T-helper 2 cell (primary cell): ENCODE data around the gene TKT.

Experiments used
- DNase-seq, 5 experiments: peaks; one replicate each; pipeline versions ENCODE4 v3.0.0 to v3.0.0-alpha.2; 2012 to 2022

TKT gene

DNA sequence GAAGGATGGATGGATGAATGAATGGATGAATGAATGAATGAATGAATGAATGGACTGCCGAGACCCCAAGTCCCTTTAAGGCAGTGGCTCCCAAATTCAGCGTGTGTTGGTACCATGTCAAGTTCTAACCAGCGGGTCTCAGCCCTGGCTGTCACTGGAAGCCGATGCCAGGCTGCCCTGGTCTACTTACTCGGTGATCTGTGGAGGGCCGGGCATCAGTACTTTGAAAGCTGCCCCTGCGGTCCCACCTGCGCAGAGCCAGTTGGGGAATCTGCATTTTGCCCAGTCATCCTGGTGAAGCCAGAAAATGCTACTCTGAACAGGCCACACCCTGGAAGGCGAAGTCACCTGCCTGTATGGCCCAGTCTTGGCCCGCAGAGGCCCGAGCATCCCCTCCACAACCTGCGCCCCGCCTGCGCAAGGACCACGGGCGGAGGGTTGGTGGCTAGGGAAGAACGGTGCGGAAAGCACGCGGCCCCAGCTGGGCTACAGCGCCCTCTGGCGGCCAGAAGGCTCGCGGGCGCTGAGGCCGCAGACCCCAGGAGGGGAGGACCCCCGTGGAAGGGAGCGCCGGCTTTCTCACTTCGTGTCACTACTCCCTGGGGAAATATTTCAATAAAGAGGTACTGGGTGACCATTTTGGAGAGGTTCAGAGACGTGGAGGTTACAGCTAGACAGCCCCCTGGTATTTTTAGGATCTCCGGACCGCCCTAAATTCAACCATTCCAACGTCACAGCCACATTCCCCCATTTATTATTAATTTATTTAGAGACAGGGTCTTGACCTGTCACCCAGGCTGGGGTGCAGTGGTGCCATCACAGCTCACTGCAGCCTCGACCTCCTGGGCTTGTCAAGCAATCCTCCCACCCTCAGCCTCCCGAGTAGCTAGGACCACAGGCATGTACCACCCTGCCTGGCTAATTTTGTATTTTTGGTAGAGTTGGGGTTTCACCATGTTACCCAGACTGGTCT, 59.9 kb downstream of the TKT start:
- DNase-seq = peak; percentile 23 to 59 (median 39)

DNA sequence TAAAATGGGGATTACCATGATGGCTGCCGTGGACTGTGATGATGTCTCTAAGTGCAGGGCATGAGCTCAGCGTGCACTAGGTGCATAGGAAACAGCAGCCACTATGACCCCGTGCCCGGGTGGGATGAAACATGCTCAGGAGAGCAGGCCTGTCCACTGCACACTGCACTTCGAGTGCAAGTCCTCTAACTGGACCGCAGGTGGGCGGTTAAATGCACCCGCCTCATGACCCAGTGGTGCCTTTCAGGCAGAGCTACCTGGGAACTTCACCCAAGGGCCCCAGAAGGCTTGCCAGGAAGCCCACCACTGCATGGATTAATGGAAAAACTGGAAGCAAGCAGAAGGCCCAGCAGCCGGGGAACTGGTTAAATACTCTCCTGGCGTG, 60.8 kb downstream of the TKT start:
- no peak for DNase-seq

DNA sequence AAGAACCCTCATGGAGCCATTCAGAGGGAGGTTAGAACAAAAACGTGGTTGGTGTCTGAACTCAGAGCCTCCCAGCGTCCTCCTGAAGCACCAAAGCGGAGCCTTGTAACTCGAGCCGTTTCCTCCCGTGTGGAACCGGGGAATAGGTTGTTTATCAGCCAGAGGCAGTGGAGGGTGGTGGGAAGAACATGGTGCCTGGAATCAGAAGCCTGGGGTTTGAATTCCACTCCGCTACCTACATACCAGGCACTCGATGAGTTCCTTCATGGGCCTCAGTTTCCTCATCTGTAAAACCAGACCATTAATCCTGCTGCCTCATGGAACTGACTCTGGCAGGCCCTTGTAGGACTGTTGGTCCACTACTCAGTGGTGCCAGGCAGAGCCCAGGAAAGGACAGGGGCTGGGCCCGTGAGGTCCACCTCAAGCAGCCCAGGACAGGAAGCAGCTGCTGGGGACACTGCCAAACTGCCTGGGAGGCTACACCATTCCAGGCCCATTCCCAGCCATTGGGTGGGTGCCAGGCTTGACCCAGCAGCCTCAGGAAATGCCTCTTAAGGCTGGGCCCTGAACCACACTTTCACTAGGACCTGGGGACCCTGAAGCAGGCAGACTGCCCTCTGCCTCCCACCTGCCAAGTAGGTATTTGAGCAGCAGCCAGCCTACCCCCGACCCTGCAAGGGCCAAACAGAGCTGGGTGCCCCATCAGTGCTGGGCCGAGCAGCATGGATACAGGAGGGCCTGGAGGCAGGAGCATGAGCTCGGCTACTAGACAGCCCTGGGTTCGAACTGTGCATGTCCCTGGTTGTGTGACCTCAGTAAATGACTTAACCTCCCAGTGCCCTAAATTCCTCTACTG, 61.4 kb downstream of the TKT start:
- DNase-seq = no peak

DNA sequence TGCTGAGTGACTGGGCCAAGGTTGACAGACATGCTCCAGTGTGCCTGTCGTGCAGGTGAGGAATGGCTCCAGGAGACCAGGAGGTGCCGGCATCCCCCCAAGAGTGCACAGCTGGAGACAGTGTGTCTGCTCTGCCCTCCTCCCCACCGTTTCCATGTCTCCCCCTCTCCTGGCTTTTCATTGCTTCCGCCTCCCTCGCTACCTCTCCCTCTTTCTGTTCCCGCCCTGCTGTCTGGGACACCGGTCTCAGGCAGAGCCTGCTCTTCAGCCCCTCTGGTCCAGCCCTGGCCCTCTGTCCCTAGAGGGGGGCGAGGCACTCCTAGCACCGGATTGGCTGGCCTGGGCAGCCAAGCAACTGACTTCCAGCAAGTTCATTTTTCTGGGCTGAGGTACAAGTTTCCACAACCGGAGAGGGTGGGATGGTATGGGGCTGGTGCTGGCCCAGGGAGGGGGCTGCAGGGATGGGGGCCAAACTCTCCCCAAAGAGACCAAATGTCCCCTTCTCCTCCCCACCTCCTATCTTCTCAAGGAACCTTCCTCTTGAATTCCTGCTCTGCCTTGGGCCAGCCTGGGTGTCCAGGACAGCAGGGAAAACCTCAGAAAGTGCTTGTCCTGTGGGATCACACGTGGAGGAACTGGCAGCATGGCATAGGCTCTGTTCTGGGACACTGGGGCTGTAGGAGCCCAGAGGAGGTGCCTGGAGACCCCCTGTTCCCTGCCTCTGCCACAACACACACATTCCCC, 62.2 kb downstream of the TKT start:
- DNase-seq = no peak

DNA sequence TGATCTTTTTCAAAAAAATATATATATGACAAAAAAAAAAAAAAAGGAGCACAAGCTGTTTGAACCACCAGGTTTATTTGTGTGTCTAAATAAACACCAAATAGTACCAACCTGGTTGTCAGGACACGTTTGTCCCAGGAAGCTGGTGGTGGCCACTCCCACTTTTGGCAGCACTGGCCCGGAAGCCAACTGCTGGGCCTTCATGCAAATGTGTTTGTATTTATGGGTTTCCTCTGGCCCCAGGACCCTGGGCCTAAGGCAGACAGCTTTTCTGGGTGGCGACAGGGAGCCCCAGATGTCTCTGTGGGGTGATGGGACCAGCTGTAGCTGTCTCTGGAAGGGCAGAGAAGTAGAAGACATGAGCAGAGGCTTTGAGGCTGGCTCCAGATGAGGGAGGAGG, 63.2 kb downstream of the TKT start:
- no peak for DNase-seq

DNA sequence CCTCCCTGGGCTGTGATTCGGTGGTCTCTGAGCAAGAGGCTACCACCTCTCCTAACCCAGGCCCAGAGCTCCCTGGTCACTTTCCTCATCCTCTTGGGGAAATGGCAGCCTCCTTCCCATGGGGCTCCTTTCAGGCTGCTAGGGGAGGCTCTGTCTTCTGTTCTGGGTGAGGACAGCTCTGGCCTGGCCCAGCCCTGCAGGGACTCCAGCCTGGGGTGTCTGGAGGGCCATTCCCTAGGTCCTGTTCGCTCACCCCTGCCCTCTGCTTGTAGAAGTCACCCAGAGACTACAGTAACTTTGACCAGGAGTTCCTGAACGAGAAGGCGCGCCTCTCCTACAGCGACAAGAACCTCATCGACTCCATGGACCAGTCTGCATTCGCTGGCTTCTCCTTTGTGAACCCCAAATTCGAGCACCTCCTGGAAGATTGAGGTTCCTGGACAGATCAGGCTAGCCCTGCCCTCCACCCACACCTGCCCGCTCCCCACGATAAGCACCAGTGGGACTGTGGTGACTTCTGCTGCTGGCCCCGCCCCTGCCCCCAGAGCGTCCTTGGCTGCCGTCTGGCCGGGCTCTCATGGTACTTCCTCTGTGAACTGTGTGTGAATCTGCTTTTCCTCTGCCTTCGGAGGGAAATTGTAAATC, 63.9 kb downstream of the TKT start:
- DNase-seq = no peak

DNA sequence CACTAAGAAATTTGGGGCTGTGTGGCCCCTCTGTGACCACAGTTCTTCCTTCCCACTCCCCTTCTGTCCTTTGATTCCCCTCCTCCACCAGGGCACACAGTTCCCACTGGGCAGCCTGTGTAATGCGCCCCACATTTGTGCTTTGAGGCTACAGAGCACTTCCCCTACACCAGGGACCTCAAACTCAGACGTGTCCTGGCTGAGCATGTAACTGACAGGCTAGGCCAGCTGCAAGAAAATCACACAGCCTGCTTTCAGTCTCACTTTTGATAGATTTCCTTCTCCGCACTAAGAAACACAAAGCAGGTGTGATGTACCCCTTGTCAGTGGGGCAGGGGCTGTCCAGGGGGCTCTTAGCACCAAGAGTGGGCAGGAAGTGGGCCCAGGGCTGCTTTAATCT, 65.2 kb downstream of the TKT start:
- DNase-seq = no peak

DNA sequence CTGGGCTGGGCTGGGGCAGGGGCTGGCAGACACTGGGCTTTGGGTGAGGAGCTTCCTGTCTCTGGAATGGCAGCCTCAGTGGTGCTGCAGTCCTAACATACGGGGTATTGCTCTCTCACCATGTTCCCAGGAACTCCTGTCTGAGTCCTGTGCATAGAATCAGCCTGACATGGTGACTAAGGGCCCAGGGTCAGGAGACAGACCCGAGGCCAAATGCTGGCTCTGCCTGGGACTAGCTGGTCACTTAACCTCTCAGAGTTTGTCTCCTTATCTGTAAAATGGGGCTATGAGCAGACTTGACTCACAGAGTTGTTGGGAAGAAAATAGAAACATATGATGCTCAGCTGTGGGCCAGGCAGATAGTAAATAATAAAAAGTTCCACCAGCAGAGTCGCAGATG, 66.5 kb downstream of the TKT start:
- DNase-seq = no peak

DNA sequence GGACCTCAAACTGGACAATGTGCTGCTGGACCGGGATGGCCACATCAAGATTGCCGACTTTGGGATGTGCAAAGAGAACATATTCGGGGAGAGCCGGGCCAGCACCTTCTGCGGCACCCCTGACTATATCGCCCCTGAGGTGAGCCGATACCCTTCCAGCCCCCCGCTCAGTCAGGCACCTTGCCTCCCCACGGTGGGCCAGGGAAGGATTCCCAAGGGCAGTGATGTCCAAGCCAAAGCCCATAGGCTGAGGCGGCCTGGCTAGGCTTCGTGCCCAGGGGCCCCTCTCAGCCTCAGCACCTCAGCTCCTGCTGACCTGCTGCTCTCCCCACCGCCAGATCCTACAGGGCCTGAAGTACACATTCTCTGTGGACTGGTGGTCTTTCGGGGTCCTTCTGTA, 67.1 kb downstream of the TKT start:
- DNase-seq = no peak

DNA sequence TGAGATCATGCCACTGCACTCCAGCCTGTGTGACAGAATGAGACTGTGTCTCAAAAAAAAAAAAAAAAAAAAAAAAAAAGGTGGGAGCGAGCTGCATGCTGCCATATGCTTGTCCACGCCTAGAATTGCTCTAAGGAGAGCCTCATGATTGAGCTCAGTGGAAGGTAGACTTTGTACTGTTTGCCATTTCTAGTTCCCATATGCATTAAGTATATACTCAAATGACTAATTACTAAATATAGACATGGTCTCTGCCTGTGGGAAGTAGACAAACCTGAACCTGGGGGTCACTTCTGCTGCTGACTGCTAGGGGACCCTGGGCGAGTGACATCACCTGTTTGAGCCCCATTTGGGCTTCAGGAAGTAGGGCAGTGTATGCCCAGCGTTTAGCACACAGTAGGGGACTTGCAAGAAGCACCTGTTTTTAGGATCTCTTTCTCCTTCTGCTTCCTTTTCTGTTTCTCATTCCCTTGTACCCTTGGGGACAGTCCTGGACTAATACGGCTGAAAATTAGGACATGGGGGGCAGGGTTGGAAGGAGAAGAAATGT, 67.6 kb downstream of the TKT start:
- DNase-seq = no peak

DNA sequence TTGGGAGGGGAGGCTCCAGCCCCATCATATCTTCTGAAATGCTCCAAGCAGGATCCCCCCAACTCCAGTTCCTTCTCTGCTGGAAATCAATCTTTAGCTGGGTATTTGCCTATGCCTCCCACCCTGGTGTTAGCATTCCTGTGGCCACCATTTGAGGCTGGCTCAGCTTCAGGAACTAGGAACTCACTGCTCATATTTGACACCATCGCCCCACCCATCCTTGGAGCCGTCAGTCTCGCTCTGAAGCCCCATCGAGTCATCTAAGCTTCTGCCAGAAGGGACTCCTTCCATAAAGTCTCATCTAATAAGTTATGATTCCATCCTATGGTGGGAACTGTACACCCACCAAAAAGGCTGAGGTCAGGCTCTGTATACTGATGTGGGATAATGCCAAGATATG, 68.4 kb downstream of the TKT start:
- DNase-seq = no peak

DNA sequence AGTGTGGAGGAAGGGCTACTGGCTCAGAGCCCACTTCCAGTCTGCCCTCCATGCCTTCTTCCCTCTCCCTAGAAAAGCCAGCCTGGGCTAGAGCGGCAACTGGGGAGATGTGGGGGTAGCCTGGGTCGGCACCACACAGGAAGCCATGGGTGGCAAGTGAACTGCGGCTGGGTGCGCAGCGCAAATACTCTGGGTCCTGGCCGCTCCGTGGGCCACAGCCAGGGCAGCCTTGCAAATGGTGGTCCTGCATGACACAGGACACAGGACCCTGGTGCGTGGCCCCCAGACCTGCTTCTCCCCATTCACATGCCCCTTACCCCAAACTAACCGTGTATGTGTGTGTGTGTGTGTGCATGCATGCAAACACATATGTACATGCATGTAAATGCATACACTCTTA, 69.1 kb downstream of the TKT start:
- no peak for DNase-seq

DNA sequence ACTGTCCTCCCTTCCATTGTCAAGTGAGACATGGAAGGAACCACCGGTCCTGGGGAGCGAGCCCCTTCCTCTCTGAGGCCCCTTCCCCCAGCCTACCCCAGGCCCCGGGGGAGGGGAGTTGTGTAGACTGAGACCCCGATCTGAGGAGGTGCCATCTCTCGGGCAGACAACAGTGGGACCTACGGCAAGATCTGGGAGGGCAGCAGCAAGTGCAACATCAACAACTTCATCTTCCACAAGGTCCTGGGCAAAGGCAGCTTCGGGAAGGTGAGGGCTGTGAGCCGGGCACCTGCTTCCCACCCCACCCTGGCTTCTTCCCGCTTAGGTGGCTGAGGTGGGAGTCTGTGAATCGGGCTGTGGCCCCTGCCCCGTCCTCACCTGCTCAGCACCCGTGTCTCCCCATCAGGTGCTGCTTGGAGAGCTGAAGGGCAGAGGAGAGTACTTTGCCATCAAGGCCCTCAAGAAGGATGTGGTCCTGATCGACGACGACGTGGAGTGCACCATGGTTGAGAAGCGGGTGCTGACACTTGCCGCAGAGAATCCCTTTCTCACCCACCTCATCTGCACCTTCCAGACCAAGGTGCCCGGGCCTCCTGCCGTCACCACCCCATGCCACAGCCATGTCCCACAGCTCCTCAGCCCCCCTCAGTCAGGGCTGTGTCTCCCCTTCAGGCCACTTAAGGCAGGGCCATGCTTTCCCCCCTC, 69.9 kb downstream of the TKT start:
- DNase-seq = no peak

DNA sequence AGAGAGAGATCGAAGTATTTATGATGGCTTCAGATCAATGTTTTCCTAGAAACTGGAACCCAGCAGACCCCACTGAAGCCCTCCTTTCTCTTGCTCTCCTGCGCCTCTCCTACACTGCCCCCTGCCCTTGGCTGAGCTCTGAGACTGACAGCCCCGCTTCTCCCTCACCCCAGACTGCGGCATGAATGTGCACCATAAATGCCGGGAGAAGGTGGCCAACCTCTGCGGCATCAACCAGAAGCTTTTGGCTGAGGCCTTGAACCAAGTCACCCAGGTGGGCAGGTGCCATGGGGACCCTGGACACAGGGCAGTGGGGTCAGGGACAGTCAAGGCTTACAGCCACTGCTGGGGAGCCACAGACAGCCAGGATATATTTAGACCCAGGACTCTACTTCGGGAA, 71.1 kb downstream of the TKT start:
- no peak for DNase-seq

DNA sequence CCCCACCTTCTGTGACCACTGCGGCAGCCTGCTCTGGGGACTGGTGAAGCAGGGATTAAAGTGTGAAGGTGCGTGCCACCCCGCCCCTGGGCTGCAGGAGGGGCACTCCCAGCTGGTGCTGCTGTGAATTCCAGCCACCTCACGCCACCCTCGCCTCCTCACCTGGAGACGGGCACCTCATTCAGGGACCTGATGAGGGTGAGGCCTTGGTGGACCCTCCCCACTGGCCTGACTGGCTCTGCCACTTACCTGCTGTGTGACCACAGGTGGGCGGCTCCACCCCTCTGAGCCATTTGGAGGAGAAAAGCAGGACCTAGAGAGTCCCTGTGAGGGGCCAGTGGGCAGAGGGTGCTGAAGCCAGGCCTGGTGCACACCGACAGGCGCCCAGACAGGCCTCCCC, 72.3 kb downstream of the TKT start:
- no peak for DNase-seq

DNA sequence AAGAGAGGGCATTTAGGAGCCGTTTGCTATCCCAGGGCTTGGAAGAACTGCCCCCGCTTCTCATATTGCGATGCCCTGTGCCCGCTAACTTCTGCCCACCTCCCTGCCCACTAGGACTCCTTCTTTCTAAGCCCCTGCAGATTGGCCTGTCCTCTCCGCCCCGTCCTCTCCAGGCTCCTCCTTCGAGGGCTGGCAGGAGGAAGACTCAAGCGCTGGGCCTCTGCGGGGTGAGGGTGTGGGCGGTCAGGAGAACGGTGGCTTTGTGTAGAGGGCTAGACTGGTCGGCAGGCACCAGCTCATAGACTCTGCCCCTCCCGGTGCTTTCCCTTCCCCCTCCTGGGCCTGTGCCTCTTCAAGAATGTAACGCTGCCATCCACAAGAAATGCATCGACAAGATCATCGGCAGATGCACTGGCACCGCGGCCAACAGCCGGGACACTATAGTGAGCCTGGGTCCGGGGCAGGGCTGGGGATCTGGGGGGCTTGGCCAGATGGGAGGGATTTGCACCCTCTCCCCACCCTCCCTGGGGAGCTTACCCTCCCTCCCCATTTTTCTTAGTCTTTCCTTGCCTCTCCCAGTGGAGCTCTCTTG, 73.0 kb downstream of the TKT start:
- no peak for DNase-seq

DNA sequence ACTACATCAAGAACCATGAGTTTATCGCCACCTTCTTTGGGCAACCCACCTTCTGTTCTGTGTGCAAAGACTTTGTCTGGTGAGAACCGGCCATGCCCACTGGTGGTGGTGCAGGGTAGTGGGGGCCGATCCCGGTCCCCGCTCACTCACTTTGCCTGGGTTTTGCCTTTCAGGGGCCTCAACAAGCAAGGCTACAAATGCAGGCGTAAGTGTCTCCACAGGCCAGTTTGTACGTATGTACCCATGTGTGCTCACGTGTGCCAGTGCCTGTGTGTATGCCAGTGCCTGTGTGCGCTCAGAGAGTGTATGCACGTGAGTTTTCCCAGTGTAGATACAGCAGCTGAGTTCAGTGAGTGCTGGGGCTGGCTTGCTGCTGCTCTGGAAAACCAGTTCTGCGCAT, 74.3 kb downstream of the TKT start:
- no peak for DNase-seq

DNA sequence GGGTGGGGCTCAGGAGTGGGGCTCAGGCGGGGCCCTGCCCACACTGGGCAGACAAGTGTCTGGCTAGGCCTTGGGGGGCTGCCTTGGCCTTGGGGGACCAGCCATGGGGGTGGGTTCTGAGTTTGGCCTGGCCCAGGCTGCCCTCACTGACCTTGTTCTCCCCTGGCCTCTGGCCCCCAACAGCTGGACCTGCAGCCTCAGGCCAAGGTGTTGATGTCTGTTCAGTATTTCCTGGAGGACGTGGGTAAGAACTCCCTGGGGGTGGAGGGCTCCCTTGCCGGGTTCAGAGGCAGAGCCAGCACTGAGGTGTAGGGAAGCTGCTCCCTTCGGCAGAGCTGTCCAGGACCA, 74.8 kb downstream of the TKT start:
- DNase-seq = no peak

DNA sequence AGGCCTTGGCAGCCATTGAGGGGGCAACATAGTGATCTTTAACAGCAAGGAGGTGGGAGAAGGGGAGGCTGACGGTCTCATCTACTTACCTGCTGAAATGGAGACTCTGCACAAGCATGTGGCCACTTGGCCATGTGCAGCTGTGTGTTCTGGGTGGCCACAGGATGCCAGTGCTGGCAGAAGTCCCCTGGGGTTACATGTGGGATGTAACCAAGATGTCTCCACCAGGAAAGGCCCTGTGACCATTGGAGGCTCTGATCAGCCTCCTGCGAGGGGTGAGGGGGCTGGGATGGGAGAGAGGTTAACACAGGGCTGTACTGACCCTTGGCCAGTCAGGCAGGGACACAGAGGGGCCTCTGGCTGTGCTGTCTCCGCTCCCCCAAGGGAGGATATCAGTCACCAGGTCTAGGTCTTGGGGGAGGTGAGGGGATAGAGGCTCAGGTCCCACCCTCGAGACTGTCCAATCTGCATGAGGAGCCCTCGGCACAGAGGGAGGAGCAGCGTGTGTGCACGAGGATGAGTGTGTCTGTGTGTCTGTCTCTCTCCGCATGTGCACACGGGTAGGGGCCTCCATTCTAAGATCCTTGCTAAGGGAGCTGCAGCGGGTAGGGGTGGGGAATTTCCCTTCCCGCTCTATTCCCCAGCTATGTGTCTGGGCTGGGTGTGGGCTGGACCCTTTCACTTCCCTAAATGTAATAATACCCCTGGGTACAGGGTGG, 75.4 kb downstream of the TKT start:
- DNase-seq = no peak

DNA sequence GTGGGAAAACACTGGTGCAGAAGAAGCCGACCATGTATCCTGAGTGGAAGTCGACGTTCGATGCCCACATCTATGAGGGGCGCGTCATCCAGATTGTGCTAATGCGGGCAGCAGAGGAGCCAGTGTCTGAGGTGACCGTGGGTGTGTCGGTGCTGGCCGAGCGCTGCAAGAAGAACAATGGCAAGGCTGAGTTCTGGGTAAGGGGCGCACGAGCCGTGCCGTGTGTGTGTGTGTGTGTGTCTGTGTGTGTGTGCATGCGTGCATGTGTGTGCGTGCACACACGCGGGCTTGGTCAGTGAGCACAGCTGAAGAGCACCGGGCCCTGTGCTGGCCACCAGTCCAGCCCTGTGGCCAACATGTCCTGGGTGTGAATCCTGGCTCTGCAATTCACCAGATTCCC, 76.2 kb downstream of the TKT start:
- no peak for DNase-seq

DNA sequence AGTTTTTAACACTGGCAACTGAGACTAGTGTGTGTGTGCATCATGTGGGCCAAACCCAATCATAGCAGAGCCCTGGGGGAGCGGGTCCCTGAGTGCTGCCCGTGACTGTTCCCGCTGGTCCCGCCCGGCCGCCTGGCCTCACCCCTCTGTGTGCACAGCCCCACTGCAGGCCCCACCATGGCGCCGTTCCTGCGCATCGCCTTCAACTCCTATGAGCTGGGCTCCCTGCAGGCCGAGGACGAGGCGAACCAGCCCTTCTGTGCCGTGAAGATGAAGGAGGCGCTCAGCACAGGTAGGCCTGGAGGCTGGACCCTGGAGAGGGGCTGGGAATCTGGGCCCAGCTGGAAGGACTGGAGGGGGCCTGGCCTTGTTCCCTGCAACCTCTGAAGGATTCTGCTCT, 77.6 kb downstream of the TKT start:
- DNase-seq = no peak
